ENCODE data around the gene INPP5J. TPM values are rescaled to one million over a fixed set of nuclear protein-coding genes. Genes with fewer than 3 reads are reported as not detected.

The INPP5J gene
- total and polyA plus RNA-seq, 2 of the 13 experiments (the other 11 are each of a cell fraction or from before 2014, with no cell fraction given) = 0.24 to 1.1 TPM

- TF ChIP-seq ZBTB4 (CRISPR knock-in tag; IDR thresholded peaks at IDR 0.05; ENCODE audit: borderline replicate concordance) (no peak), TRAFD1 (CRISPR knock-in tag; IDR thresholded peaks at IDR 0.05; ENCODE audit: borderline replicate concordance) (no peak), ZNF343 (CRISPR knock-in tag; IDR thresholded peaks at IDR 0.05) (no peak), TGIF2 (CRISPR knock-in tag; IDR thresholded peaks at IDR 0.05) (no peak), HNF4A (CRISPR knock-in tag; IDR thresholded peaks at IDR 0.05) (peak; percentile 31; the same call in 1 of the 2 replicates), ZNF850 (CRISPR knock-in tag; conservative IDR thresholded peaks at IDR 0.05) (no peak), ZNF776 (CRISPR knock-in tag; IDR thresholded peaks at IDR 0.05) (no peak), IKZF1 (IDR thresholded peaks at IDR 0.05) (no peak), PAWR (CRISPR knock-in tag; IDR thresholded peaks at IDR 0.05; ENCODE audit: borderline replicate concordance) (no peak), KLF16 (CRISPR knock-in tag; IDR thresholded peaks at IDR 0.05) (no peak), SOX13 (IDR thresholded peaks at IDR 0.05) (no peak), SOX13 (CRISPR knock-in tag; conservative IDR thresholded peaks at IDR 0.05 in 1 of 2, IDR thresholded peaks at IDR 0.05 in 1 of 2) (no peak), DRAP1 (CRISPR knock-in tag; IDR thresholded peaks at IDR 0.05) (no peak), ZNF264 (CRISPR knock-in tag; IDR thresholded peaks at IDR 0.05) (no peak), MXD3 (CRISPR knock-in tag; IDR thresholded peaks at IDR 0.05) (no peak), ZFP37 (CRISPR knock-in tag; IDR thresholded peaks at IDR 0.05; ENCODE audit: borderline replicate concordance) (no peak), ZMYM4 (CRISPR knock-in tag; IDR thresholded peaks at IDR 0.05) (no peak), RAD21 (CRISPR knock-in tag; IDR thresholded peaks at IDR 0.05) (no peak), ZNF546 (CRISPR knock-in tag; conservative IDR thresholded peaks at IDR 0.05) (no peak), TMF1 (CRISPR knock-in tag; IDR thresholded peaks at IDR 0.05; ENCODE audit: low read depth) (no peak), TERF1 (CRISPR knock-in tag; IDR thresholded peaks at IDR 0.05) (no peak), MED8 (CRISPR knock-in tag; IDR thresholded peaks at IDR 0.05; ENCODE audit: insufficient replicate concordance) (no peak), SMARCE1 (IDR thresholded peaks at IDR 0.05; ENCODE audit: borderline replicate concordance) (no peak), NFRKB (IDR thresholded peaks at IDR 0.05) (no peak), ZNF225 (CRISPR knock-in tag; IDR thresholded peaks at IDR 0.05) (no peak)
These were observed 20.2 kb upstream of the INPP5J start (continued) for GRCh38 chr22:31102441-31103081.
